H1 (cell line): ENCODE measurements around the gene OR4K5. TPM values are rescaled to one million over a fixed set of nuclear protein-coding genes. Genes with fewer than 3 reads are reported as not detected.

Source experiments
- CTCF ChIA-PET: fragments of 300-600 bp; sonication (Branson Sonifier 250); formaldehyde crosslinking; loops from one replicate; lab custom pipeline; 2021; ENCODE audit not compliant: partially characterized antibody; lab: Charles Lee
- POLR2A ChIA-PET: fragments of 300-600 bp; sonication (Branson Sonifier 250); formaldehyde crosslinking; loops from one replicate; lab custom pipeline; 2021; ENCODE audit warnings: inconsistent platforms; ENCODE audit not compliant: partially characterized antibody; lab: Charles Lee
- DNase-seq, 2 experiments: peaks; one replicate each; pipeline versions ENCODE4 v3.0.0 to v3.0.0-alpha.2; 2010 to 2022; ENCODE audit warnings: low spot score in 2 of 2, low read depth in 1 of 2, mixed read lengths in 1 of 2
- FAIRE-seq: peaks from 2 replicates; lab custom pipeline; 2011; peaks lifted over from hg19 to GRCh38; lab: Jason Lieb, UNC
- H2AFZ ChIP-seq: 2 replicates; pipeline ENCODE4 v1.8.1; 2012; ENCODE audit warnings: low read length, inconsistent platforms
- H2AK5ac ChIP-seq: 2 replicates; pipeline ENCODE4 v1.6.1; 2013; ENCODE audit warnings: low read depth, low read length
- H2BK120ac ChIP-seq: replicated peaks from 2 replicates; pipeline ENCODE3; 2013; ENCODE audit warnings: low read depth, low read length, inconsistent platforms
- H2BK12ac ChIP-seq: 2 replicates; pipeline ENCODE4 v1.6.1; 2013; ENCODE audit warnings: low read depth, low read length
- H2BK15ac ChIP-seq: 2 replicates; pipeline ENCODE4 v1.6.1; 2013; ENCODE audit warnings: low read length
- H2BK20ac ChIP-seq: 2 replicates; pipeline ENCODE4 v1.6.1; 2013; ENCODE audit warnings: low read length
- H2BK5ac ChIP-seq: 2 replicates; pipeline ENCODE4 v1.6.1; 2013; ENCODE audit warnings: low read depth, low read length
- H3K14ac ChIP-seq: 2 replicates; pipeline ENCODE4 v1.6.1; 2013; ENCODE audit warnings: inconsistent platforms; ENCODE audit not compliant: insufficient read length
- H3K18ac ChIP-seq: 2 replicates; pipeline ENCODE4 v1.6.1; 2013; ENCODE audit warnings: low read length; ENCODE audit errors: extremely low read depth
- H3K23ac ChIP-seq: 2 replicates; pipeline ENCODE4 v1.6.1; 2013; ENCODE audit warnings: inconsistent platforms; ENCODE audit not compliant: insufficient read length
- H3K23me2 ChIP-seq: 2 replicates; pipeline ENCODE4 v1.6.1; 2013; ENCODE audit warnings: low read depth, low read length
- H3K27ac ChIP-seq: 2 replicates; pipeline ENCODE4 v1.6.1; 2011; ENCODE audit warnings: low read depth, low read length, inconsistent platforms
- H3K27me3 ChIP-seq, 4 experiments: replicated peaks in 1 of 4; 1 replicate in 1 of 4; 2 replicates in 3 of 4; pipeline versions ENCODE4 v1.6.1 to v1.8.1; 2011 to 2013; ENCODE audit warnings: low read length in 3 of 4, mild to moderate bottlenecking in 3 of 4, inconsistent platforms in 2 of 4, mixed read lengths in 2 of 4, moderate library complexity in 1 of 4; ENCODE audit not compliant: control insufficient read depth in 3 of 4, insufficient read depth in 3 of 4; ENCODE audit errors: extremely low read depth in 1 of 4
- H3K36me3 ChIP-seq, 4 experiments: 2 replicates each; pipeline versions ENCODE4 v1.6.1 to v1.8.1; 2011 to 2013; ENCODE audit warnings: mild to moderate bottlenecking in 4 of 4, low read length in 3 of 4, moderate library complexity in 2 of 4, control low read depth in 1 of 4, inconsistent platforms in 1 of 4; ENCODE audit not compliant: insufficient read depth in 4 of 4, control insufficient read depth in 2 of 4
- H3K4ac ChIP-seq: replicated peaks from 2 replicates; pipeline ENCODE3; 2013; ENCODE audit warnings: low read length, low read depth, mixed read lengths, inconsistent platforms; ENCODE audit not compliant: insufficient read length
- H3K4me1 ChIP-seq, 4 experiments: replicated peaks in 1 of 4; 1 replicate in 1 of 4; 2 replicates in 3 of 4; pipeline versions ENCODE4 v1.6.1 to v1.8.1; 2011 to 2013; ENCODE audit warnings: low read length in 3 of 4, inconsistent platforms in 2 of 4, mixed read lengths in 1 of 4; ENCODE audit not compliant: insufficient read depth in 4 of 4, control insufficient read depth in 3 of 4
- H3K4me2 ChIP-seq, 2 experiments: 2 replicates each; pipeline versions ENCODE4 v1.6.1 to v1.8.1; 2011 to 2013; ENCODE audit warnings: low read depth in 2 of 2, low read length in 2 of 2, control low read depth in 1 of 2, inconsistent platforms in 1 of 2, mild to moderate bottlenecking in 1 of 2; ENCODE audit not compliant: insufficient read depth in 1 of 2
- H3K4me3 ChIP-seq, 4 experiments: fragments of 200-600, 300-600 bp in 1 of 4; sonication (generic), shearing (Covaris generic), sonication (Bioruptor Twin) in 1 of 4; 2 replicates each; pipeline versions ENCODE4 v1.5.1 to v1.8.1; 2011 to 2016; ENCODE audit warnings: low read length in 4 of 4, low read depth in 3 of 4, control low read depth in 2 of 4, inconsistent platforms in 2 of 4, mild to moderate bottlenecking in 2 of 4, mixed read lengths in 1 of 4, moderate library complexity in 1 of 4; ENCODE audit not compliant: insufficient read depth in 2 of 4; ENCODE audit errors: extremely low read depth in 1 of 4
- H3K56ac ChIP-seq: replicated peaks from 2 replicates; pipeline ENCODE3; 2013; ENCODE audit warnings: low read depth, mild to moderate bottlenecking, mixed read lengths, low read length, inconsistent platforms; ENCODE audit not compliant: insufficient read length
- H3K79me1 ChIP-seq: 2 replicates; pipeline ENCODE4 v1.6.1; 2013; ENCODE audit warnings: low read depth, low read length, control low read depth
- H3K79me2 ChIP-seq, 2 experiments: 2 replicates each; pipeline versions ENCODE4 v1.6.1 to v1.8.1; 2012 to 2013; ENCODE audit warnings: low read length in 2 of 2, mild to moderate bottlenecking in 2 of 2, inconsistent platforms in 1 of 2; ENCODE audit not compliant: insufficient read depth in 2 of 2, control insufficient read depth in 1 of 2
- H3K9ac ChIP-seq, 4 experiments: replicated peaks in 1 of 4; 1 replicate in 1 of 4; 2 replicates in 3 of 4; pipeline versions ENCODE4 v1.6.1 to v1.8.1; 2011 to 2013; ENCODE audit warnings: low read depth in 3 of 4, low read length in 3 of 4, control low read depth in 2 of 4, mild to moderate bottlenecking in 2 of 4, moderate library complexity in 2 of 4, inconsistent platforms in 1 of 4; ENCODE audit errors: extremely low read depth in 1 of 4
- H3K9me3 ChIP-seq, 2 experiments: 2 replicates each; pipeline versions ENCODE4 v1.6.1 to v1.8.1; 2012 to 2013; ENCODE audit warnings: mild to moderate bottlenecking in 2 of 2, moderate library complexity in 2 of 2, control low read depth in 1 of 2, inconsistent platforms in 1 of 2, low read depth in 1 of 2, low read length in 1 of 2, mixed read lengths in 1 of 2; ENCODE audit not compliant: insufficient read depth in 2 of 2
- H4K20me1 ChIP-seq, 2 experiments: replicated peaks in 1 of 2; 2 replicates each; pipeline versions ENCODE3 to v1.8.1; 2011 to 2013; ENCODE audit warnings: inconsistent platforms in 2 of 2, low read length in 2 of 2, mild to moderate bottlenecking in 1 of 2; ENCODE audit not compliant: insufficient read depth in 2 of 2, control insufficient read depth in 1 of 2
- H4K5ac ChIP-seq: 2 replicates; pipeline ENCODE4 v1.6.1; 2013; ENCODE audit warnings: low read length, low read depth, mixed read lengths, inconsistent platforms; ENCODE audit not compliant: insufficient read length
- H4K8ac ChIP-seq: 2 replicates; pipeline ENCODE4 v1.8.0; 2013; ENCODE audit warnings: mild to moderate bottlenecking, moderate library complexity, low read length, inconsistent platforms; ENCODE audit not compliant: insufficient read depth; ENCODE audit errors: extremely low read depth
- H4K91ac ChIP-seq: replicated peaks from 2 replicates; pipeline ENCODE3; 2013; ENCODE audit warnings: low read length, mixed read lengths, inconsistent platforms; ENCODE audit not compliant: insufficient read length
- SRF ChIP-seq: IDR thresholded peaks from 2 replicates; pipeline ENCODE4 v1.6.1; 2011; ENCODE audit warnings: mild to moderate bottlenecking, low read depth, low read length, moderate library complexity
- TAF1 ChIP-seq: IDR thresholded peaks from 2 replicates; pipeline ENCODE4 v1.6.1; 2011; ENCODE audit warnings: mild to moderate bottlenecking, low read depth, low read length
- USF2 ChIP-seq: IDR thresholded peaks from 2 replicates; pipeline ENCODE4 v1.6.1; 2011; ENCODE audit warnings: low read length, improper control_type of control experiment
- WGBS, 2 experiments: shearing (Covaris generic) in 1 of 2; methylation state at CpG; one replicate each; pipeline versions ENCODE4 v1.1.6 to v1.1.7; 2013 to 2015; ENCODE audit warnings: low lambda C conversion rate in 2 of 2, mixed read lengths in 2 of 2, inconsistent platforms in 1 of 2, low coverage in 1 of 2, missing lambda C conversion rate in 1 of 2; ENCODE audit not compliant: insufficient replicate concordance in 2 of 2, insufficient coverage in 1 of 2, insufficient read length in 1 of 2; ENCODE audit errors: extremely low coverage in 1 of 2, missing lambda C conversion rate in 1 of 2; 5-methylcytosine and 5-hydroxymethylcytosine counted together
- polyA plus RNA-seq, 7 experiments: library from polyadenylated mRNA; depleted of rRNA in 3 of 7; stranded (reverse) in 5 of 7; unstranded in 2 of 7; fragments of >200 nt in 5 of 7; fragments of 200-250 nt in 2 of 7; gene quantifications; 1 replicate in 5 of 7; 2 replicates in 1 of 7; 4 replicates in 1 of 7; pipeline versions ENCODE4 v1.2.1 to v1.2.3, GENCODE V29; 2011 to 2013; ENCODE audit warnings: missing spikeins in 2 of 7, mixed read lengths in 2 of 7
- total RNA-seq: library from RNA; stranded (reverse); fragmentation: NEBNext Ultra II Directional; extraction: Animal tissue kit (Norgen Biotek cat#: 25700); gene quantifications from 2 replicates; pipeline ENCODE4 v1.2.1, GENCODE V29; 2021

Gene OR4K5
- total and polyA plus RNA-seq, 2 of the 8 experiments (the other 6 are each of a cell fraction or from before 2014, with no cell fraction given): not detected

GRCh38 chr14:19911114-19911513 is 9.3 kb upstream of the OR4K5 start:
- 24% methylated on average over 3 of the region's 3 CpGs; no CpG with 5 or more reads in 1 of the 2 experiments for WGBS, 2 experiments
- H2BK12ac ChIP-seq: no peak overlapping the region
- H2AK5ac ChIP-seq: no peak overlapping the region
- H3K9me3 ChIP-seq: peaks cover 39 to 41% of the 10 kb centered on the region in 2 experiments
- H4K5ac ChIP-seq: no peak overlapping the region
- no peak overlapping the region for H2BK120ac ChIP-seq
- no peak overlapping the region for H3K23ac ChIP-seq
- FAIRE-seq: no peak
- no peaks in the 10 kb centered on the region for H3K36me3 ChIP-seq
- no peak overlapping the region for H3K4me2 ChIP-seq
- no peak overlapping the region for H4K8ac ChIP-seq
- no peak overlapping the region for H3K9ac ChIP-seq
- no peak overlapping the region for H3K4ac ChIP-seq
- no peak overlapping the region for H3K56ac ChIP-seq
- H4K91ac ChIP-seq: no peak overlapping the region
- no peak overlapping the region for H2BK15ac ChIP-seq
- H3K4me3 ChIP-seq: no peak overlapping the region
- ChIA-PET CTCF (no interaction called here), POLR2A (no interaction called here)
- no peak overlapping the region for H2AFZ ChIP-seq
- H3K18ac ChIP-seq: no peak overlapping the region
- no peaks in the 10 kb centered on the region for H4K20me1 ChIP-seq
- H3K79me1 ChIP-seq: no peaks in the 10 kb centered on the region
- H2BK20ac ChIP-seq: no peak overlapping the region
- H3K27me3 ChIP-seq: no peaks in the 10 kb centered on the region
- H3K14ac ChIP-seq: no peak overlapping the region
- no peaks in the 10 kb centered on the region for H3K79me2 ChIP-seq
- H3K23me2 ChIP-seq: no peaks in the 10 kb centered on the region
- H2BK5ac ChIP-seq: no peak overlapping the region
- no peak overlapping the region for H3K27ac ChIP-seq
- no peaks in the 10 kb centered on the region for H3K4me1 ChIP-seq
- DNase-seq: no peak
- TF ChIP-seq TAF1 (no peak), USF2 (no peak), SRF (no peak)
